ENCODE results near the gene PGK2.

DNA sequence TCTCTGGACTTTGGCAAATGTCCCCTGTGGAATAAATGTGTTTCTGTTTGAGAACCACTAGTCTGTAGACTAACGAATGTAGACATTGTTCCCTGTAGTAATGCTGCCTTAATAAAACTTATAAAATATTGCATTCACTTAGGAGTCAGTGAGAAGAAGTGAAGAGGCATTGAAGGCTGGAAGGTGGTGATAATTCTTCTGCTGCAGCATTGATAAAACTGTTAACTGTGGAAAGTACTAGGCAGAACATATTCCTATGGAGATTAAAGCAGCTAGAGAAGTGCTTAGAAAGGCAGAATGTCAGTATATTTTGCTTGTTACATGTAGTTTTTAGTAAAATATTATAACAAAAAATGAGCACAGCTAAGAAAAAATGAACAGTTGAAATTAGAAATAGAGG lies 4.8 kb downstream of the PGK2 start:
- TF ChIP-seq ZFP30 (CRISPR knock-in tag; IDR thresholded peaks at IDR 0.05) (no peak), ZFP3 (CRISPR knock-in tag; IDR thresholded peaks at IDR 0.05) (no peak), SNAI2 (CRISPR knock-in tag; IDR thresholded peaks at IDR 0.05) (no peak), PPARA (CRISPR knock-in tag; IDR thresholded peaks at IDR 0.05; ENCODE audit: borderline replicate concordance) (no peak), RARB (CRISPR knock-in tag; IDR thresholded peaks at IDR 0.05) (no peak), ZNF70 (CRISPR knock-in tag; IDR thresholded peaks at IDR 0.05) (no peak), ZNF8 (CRISPR knock-in tag; IDR thresholded peaks at IDR 0.05) (no peak), TSHZ2 (CRISPR knock-in tag; IDR thresholded peaks at IDR 0.05) (no peak), TCF4 (CRISPR knock-in tag; IDR thresholded peaks at IDR 0.05; ENCODE audit: borderline replicate concordance) (no peak), ARNTL (CRISPR knock-in tag; IDR thresholded peaks at IDR 0.05; ENCODE audit: borderline replicate concordance, low read depth) (no peak), TOX (CRISPR knock-in tag; IDR thresholded peaks at IDR 0.05; ENCODE audit: borderline replicate concordance) (no peak), BACH2 (CRISPR knock-in tag; IDR thresholded peaks at IDR 0.05; ENCODE audit: borderline replicate concordance) (no peak)
- TF ChIP-seq, protein P1, sequence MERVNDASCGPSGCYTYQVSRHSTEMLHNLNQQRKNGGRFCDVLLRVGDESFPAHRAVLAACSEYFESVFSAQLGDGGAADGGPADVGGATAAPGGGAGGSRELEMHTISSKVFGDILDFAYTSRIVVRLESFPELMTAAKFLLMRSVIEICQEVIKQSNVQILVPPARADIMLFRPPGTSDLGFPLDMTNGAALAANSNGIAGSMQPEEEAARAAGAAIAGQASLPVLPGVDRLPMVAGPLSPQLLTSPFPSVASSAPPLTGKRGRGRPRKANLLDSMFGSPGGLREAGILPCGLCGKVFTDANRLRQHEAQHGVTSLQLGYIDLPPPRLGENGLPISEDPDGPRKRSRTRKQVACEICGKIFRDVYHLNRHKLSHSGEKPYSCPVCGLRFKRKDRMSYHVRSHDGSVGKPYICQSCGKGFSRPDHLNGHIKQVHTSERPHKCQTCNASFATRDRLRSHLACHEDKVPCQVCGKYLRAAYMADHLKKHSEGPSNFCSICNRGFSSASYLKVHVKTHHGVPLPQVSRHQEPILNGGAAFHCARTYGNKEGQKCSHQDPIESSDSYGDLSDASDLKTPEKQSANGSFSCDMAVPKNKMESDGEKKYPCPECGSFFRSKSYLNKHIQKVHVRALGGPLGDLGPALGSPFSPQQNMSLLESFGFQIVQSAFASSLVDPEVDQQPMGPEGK (CRISPR knock-in tag; IDR thresholded peaks at IDR 0.05; ENCODE audit: borderline replicate concordance), result no peak
- TF ChIP-seq, protein P2, sequence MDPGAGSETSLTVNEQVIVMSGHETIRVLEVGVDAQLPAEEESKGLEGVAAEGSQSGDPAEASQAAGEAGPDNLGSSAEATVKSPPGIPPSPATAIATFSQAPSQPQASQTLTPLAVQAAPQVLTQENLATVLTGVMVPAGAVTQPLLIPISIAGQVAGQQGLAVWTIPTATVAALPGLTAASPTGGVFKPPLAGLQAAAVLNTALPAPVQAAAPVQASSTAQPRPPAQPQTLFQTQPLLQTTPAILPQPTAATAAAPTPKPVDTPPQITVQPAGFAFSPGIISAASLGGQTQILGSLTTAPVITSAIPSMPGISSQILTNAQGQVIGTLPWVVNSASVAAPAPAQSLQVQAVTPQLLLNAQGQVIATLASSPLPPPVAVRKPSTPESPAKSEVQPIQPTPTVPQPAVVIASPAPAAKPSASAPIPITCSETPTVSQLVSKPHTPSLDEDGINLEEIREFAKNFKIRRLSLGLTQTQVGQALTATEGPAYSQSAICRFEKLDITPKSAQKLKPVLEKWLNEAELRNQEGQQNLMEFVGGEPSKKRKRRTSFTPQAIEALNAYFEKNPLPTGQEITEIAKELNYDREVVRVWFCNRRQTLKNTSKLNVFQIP (CRISPR knock-in tag; IDR thresholded peaks at IDR 0.05; ENCODE audit: borderline replicate concordance, low read depth), result no peak
